IMR-90 (cell line): Measurements from ENCODE around the gene SAMD10. TPM values are rescaled to one million over a fixed set of nuclear protein-coding genes. Genes with fewer than 3 reads are reported as not detected.
A peak's percentile ranks its signal among the peaks of the same experiment; 100 is the strongest.

ENCODE experiments used
- ATAC-seq: fragments of 200-7000 bp; cut with Tn5 transposase; 2 replicates; pipeline ENCODE4 v1.9.1; 2020; ENCODE audit warnings: low read depth, mild to moderate bottlenecking, moderate library complexity
- BruUV-seq: library from RNA; stranded (reverse); fragments of 400-500 nt; replicated peaks from 2 replicates; lab custom pipeline; 2021; lab: Mats Ljungman, UMichigan
- CTCF ChIA-PET: fragments of 300-600 bp; formaldehyde crosslinking; extraction: SDS; loops from one replicate; lab custom pipeline; 2021; ENCODE audit warnings: antibody characterized with exemption; lab: Yijun Ruan, JAX
- POLR2A ChIA-PET: fragments of 300-600 bp; sonication (Branson Sonifier 250); formaldehyde crosslinking; loops from one replicate; lab custom pipeline; 2022; ENCODE audit warnings: antibody characterized with exemption; ENCODE audit not compliant: unreplicated experiment; lab: Charles Lee
- DNase-seq: peaks from one replicate; pipeline ENCODE4 v3.0.0; 2013
- H2AFZ ChIP-seq: replicated peaks from 2 replicates; pipeline ENCODE3; 2013; ENCODE audit warnings: low read length, mild to moderate bottlenecking; ENCODE audit not compliant: poor library complexity
- H2AK5ac ChIP-seq: 2 replicates; pipeline ENCODE4 v1.6.1; 2013; ENCODE audit warnings: low read depth, low read length, inconsistent platforms
- H2AK9ac ChIP-seq: replicated peaks from 2 replicates; pipeline ENCODE3; 2013; ENCODE audit warnings: mild to moderate bottlenecking, low read depth, low read length, moderate library complexity; ENCODE audit not compliant: poor library complexity
- H2BK120ac ChIP-seq: 2 replicates; pipeline ENCODE4 v1.6.1; 2013; ENCODE audit warnings: low read depth, low read length, inconsistent platforms
- H2BK15ac ChIP-seq: 3 replicates; pipeline ENCODE4 v1.6.1; 2013; ENCODE audit warnings: low read depth, low read length, inconsistent platforms
- H2BK20ac ChIP-seq: 2 replicates; pipeline ENCODE4 v1.6.1; 2013; ENCODE audit warnings: low read depth, mild to moderate bottlenecking, inconsistent platforms, low read length, moderate library complexity
- H2BK5ac ChIP-seq: 2 replicates; pipeline ENCODE4 v1.6.1; 2013; ENCODE audit warnings: mild to moderate bottlenecking, low read depth, low read length, inconsistent platforms; ENCODE audit not compliant: poor library complexity, severe bottlenecking
- H3K14ac ChIP-seq: replicated peaks from 2 replicates; pipeline ENCODE4 v1.6.1; 2013; ENCODE audit warnings: low read depth, low read length, inconsistent platforms
- H3K18ac ChIP-seq: 2 replicates; pipeline ENCODE4 v1.6.1; 2013; ENCODE audit warnings: low read depth, low read length, control low read depth
- H3K23ac ChIP-seq: 2 replicates; pipeline ENCODE4 v1.6.1; 2013; ENCODE audit warnings: low read depth, low read length, inconsistent platforms
- H3K27ac ChIP-seq: 2 replicates; pipeline ENCODE4 v1.5.1; 2013; ENCODE audit warnings: mild to moderate bottlenecking, control low read depth, low read length; ENCODE audit not compliant: insufficient read depth
- H3K27me3 ChIP-seq: 2 replicates; pipeline ENCODE4 v1.6.1; 2013; ENCODE audit warnings: low read length; ENCODE audit not compliant: control insufficient read depth, insufficient read depth
- H3K36me3 ChIP-seq: 2 replicates; pipeline ENCODE4 v1.6.1; 2013; ENCODE audit warnings: low read length, mixed read lengths; ENCODE audit not compliant: control insufficient read depth, insufficient read depth
- H3K4ac ChIP-seq: 2 replicates; pipeline ENCODE4 v1.6.1; 2013; ENCODE audit warnings: low read depth, low read length, inconsistent platforms
- H3K4me1 ChIP-seq: 2 replicates; pipeline ENCODE4 v1.6.1; 2013; ENCODE audit warnings: low read length, mixed read lengths; ENCODE audit not compliant: control insufficient read depth, insufficient read depth
- H3K4me2 ChIP-seq: 2 replicates; pipeline ENCODE4 v1.6.1; 2013; ENCODE audit warnings: low read depth, mild to moderate bottlenecking, control low read depth, low read length, moderate library complexity
- H3K4me3 ChIP-seq: 2 replicates; pipeline ENCODE4 v1.5.1; 2013; ENCODE audit warnings: low read depth, mild to moderate bottlenecking, control low read depth, low read length, moderate library complexity; ENCODE audit not compliant: insufficient read depth
- H3K56ac ChIP-seq: 2 replicates; pipeline ENCODE4 v1.6.1; 2013; ENCODE audit warnings: low read length, inconsistent platforms; ENCODE audit not compliant: insufficient read depth; ENCODE audit errors: extremely low read depth
- H3K79me1 ChIP-seq, 2 experiments: 2 replicates each; pipeline ENCODE4 v1.6.1; 2013; ENCODE audit warnings: low read length in 2 of 2, inconsistent platforms in 1 of 2, low read depth in 1 of 2
- H3K9ac ChIP-seq: 2 replicates; pipeline ENCODE4 v1.6.1; 2013; ENCODE audit warnings: low read depth, low read length, control low read depth
- H3K9me1 ChIP-seq: 2 replicates; pipeline ENCODE4 v1.6.1; 2013; ENCODE audit warnings: low read length, inconsistent platforms; ENCODE audit not compliant: insufficient read depth
- H3K9me3 ChIP-seq: 2 replicates; pipeline ENCODE4 v1.6.1; 2013; ENCODE audit warnings: low read length; ENCODE audit not compliant: control insufficient read depth, insufficient read depth
- H4K20me1 ChIP-seq: 2 replicates; pipeline ENCODE4 v1.6.1; 2013; ENCODE audit warnings: low read length, inconsistent platforms; ENCODE audit not compliant: insufficient read depth
- H4K5ac ChIP-seq: 2 replicates; pipeline ENCODE4 v1.6.1; 2013; ENCODE audit warnings: mild to moderate bottlenecking, low read depth, low read length, control low read depth
- H4K8ac ChIP-seq, 2 experiments: 2 replicates each; pipeline ENCODE4 v1.6.1; 2013; ENCODE audit warnings: low read depth in 2 of 2, low read length in 2 of 2, control low read depth in 1 of 2, inconsistent platforms in 1 of 2
- H4K91ac ChIP-seq: 2 replicates; pipeline ENCODE4 v1.6.1; 2013; ENCODE audit warnings: low read depth, low read length, inconsistent platforms; ENCODE audit not compliant: insufficient read depth
- CEBPB ChIP-seq: IDR thresholded peaks from 2 replicates; pipeline ENCODE4 v1.6.1; 2012; ENCODE audit warnings: low read depth, low read length, improper control_type of control experiment
- CHD1 ChIP-seq: IDR thresholded peaks from 2 replicates; pipeline ENCODE4 v1.6.1; 2012; ENCODE audit warnings: low read depth, low read length, improper control_type of control experiment
- CTCF ChIP-seq: conservative IDR thresholded peaks from 2 replicates; pipeline ENCODE4 v1.5.1; 2012; ENCODE audit warnings: mild to moderate bottlenecking, low read depth, low read length, improper control_type of control experiment
- MAZ ChIP-seq: IDR thresholded peaks from 2 replicates; pipeline ENCODE4 v1.6.1; 2012; ENCODE audit warnings: low read depth, mild to moderate bottlenecking, low read length, improper control_type of control experiment, moderate library complexity, borderline replicate concordance
- MXI1 ChIP-seq: IDR thresholded peaks from 2 replicates; pipeline ENCODE4 v1.6.1; 2012; ENCODE audit warnings: low read depth, mild to moderate bottlenecking, low read length, moderate library complexity, borderline replicate concordance
- RAD21 ChIP-seq: IDR thresholded peaks from 2 replicates; pipeline ENCODE4 v1.6.1; 2012; ENCODE audit warnings: low read length, improper control_type of control experiment
- USF2 ChIP-seq: fragments of 150-350 bp; IDR thresholded peaks from 2 replicates; pipeline ENCODE4 v1.6.1; 2017; ENCODE audit warnings: mild to moderate bottlenecking, antibody characterized with exemption, low read length, low read depth
- WGBS, 2 experiments: methylation state at CpG; one replicate each; pipeline versions ENCODE4 v1.1.5 to v1.1.7; 2013; ENCODE audit warnings: missing lambda C conversion rate in 2 of 2; ENCODE audit not compliant: insufficient read length in 1 of 2; ENCODE audit errors: extremely low coverage in 2 of 2; 5-methylcytosine and 5-hydroxymethylcytosine counted together
- dilution Hi-C: fragments of 300-500 bp; cut with HindIII; formaldehyde crosslinking; loops from one replicate; pipeline ENCODE4 v1.14.3; 2018; ENCODE audit warnings: low sequenced_read_pairs; ENCODE audit not compliant: unreplicated experiment
- in situ Hi-C: fragments of 300-500 bp; cut with MboI; formaldehyde crosslinking; loops from 3 replicates; pipeline ENCODE4 v1.14.3; 2019; ENCODE audit warnings: low sequenced_read_pairs, inconsistent platforms, mixed read lengths
- intact Hi-C: fragments of 100-400 bp; cut with micrococcal nuclease; formaldehyde crosslinking; loops from 2 replicates; pipeline ENCODE4 v1.10.0; 2022
- polyA plus RNA-seq, 3 experiments: library from polyadenylated mRNA; depleted of rRNA; stranded (reverse); fragments of >200 nt; gene quantifications; 2 replicates each; pipeline ENCODE4 v1.2.3, GENCODE V29; 2012; ENCODE audit warnings: low replicate concordance in 1 of 3
- total RNA-seq: library from RNA; depleted of rRNA; stranded (reverse); fragments of >200 nt; gene quantifications from 2 replicates; pipeline ENCODE4 v1.2.3, GENCODE V29; 2012

The SAMD10 gene
- total and polyA plus RNA-seq, 2 of the 4 experiments (the other 2 are of a cell fraction): 0.54 to 4.1 TPM

- TF ChIP-seq USF2: peak; percentile 90
- TF ChIP-seq CHD1: no peak
These were observed 23.4 kb downstream of the SAMD10 start, which contains the start of gene UCKL1 (continued) for GRCh38 chr20:63955827-63956663.

GRCh38 chr20:63955281-63955826 lies 24.1 kb downstream of the SAMD10 start:
- H2AFZ ChIP-seq: peak overlapping the region; percentile 97
- H3K9ac ChIP-seq: peak overlapping the region; percentile 100
- WGBS, 2 experiments: 1% methylated on average over 17 of the region's 31 CpGs; no CpG with 5 or more reads in 1 of the 2 experiments
- H4K8ac ChIP-seq: peak overlapping the region; percentile 97 to 98; a peak in 3 of 4 replicates
- peak overlapping the region; percentile 94 for H3K4me3 ChIP-seq
- no peak overlapping the region for H2BK15ac ChIP-seq
- DNase-seq (no peak), ATAC-seq (peak; percentile 16)
- H3K79me1 ChIP-seq: peaks cover 4 to 51% of the 10 kb centered on the region in 2 experiments; a peak in 2 of 4 replicates
- peak overlapping the region; percentile 99 for H3K4ac ChIP-seq
- peaks cover 17% of the 10 kb centered on the region; the same call in 1 of the 2 replicates for H3K36me3 ChIP-seq
- intact Hi-C loops (loop anchor here (5.0 kb wide), 1 partner anchor 418 kb away; the partner anchor contains the start of gene PTK6), in situ Hi-C loops (no loop called here), dilution Hi-C loops (no loop called here)
- POLR2A ChIA-PET: no interaction called here
- H2AK9ac ChIP-seq: peak overlapping the region; percentile 96
- TF ChIP-seq MXI1: peak; percentile 33; the same call in 1 of the 2 replicates
- peak; percentile 28; the same call in 1 of the 2 replicates for TF ChIP-seq MAZ
- peak; percentile 40 for TF ChIP-seq CTCF
- no peak for TF ChIP-seq CEBPB
- peak; percentile 6; the same call in 1 of the 2 replicates for TF ChIP-seq RAD21
- H2BK20ac ChIP-seq: no peak overlapping the region
- CTCF ChIA-PET: no interaction called here
- no peak overlapping the region for H2BK120ac ChIP-seq
- peaks cover 12% of the 10 kb centered on the region for H3K9me1 ChIP-seq
- H2AK5ac ChIP-seq: peak overlapping the region; percentile 98
- H3K27me3 ChIP-seq: no peaks in the 10 kb centered on the region
- H2BK5ac ChIP-seq: peak overlapping the region; percentile 95
- peak overlapping the region; percentile 94; the same call in 1 of the 2 replicates for H3K23ac ChIP-seq
- H3K14ac ChIP-seq: peak overlapping the region; percentile 98
- peak overlapping the region; percentile 16; the same call in 1 of the 2 replicates for H3K18ac ChIP-seq
- peak overlapping the region; percentile 99; the same call in 1 of the 2 replicates for H4K91ac ChIP-seq
- H3K9me3 ChIP-seq: no peaks in the 10 kb centered on the region
- no TSS peak for BruUV-seq
- peak overlapping the region; percentile 14 for H4K5ac ChIP-seq
- peaks cover 30% of the 10 kb centered on the region for H3K4me1 ChIP-seq
- H3K56ac ChIP-seq: peak overlapping the region; percentile 89; the same call in 1 of the 2 replicates
- H4K20me1 ChIP-seq: peaks cover 41% of the 10 kb centered on the region
- H3K27ac ChIP-seq: peak overlapping the region; percentile 99
- H3K4me2 ChIP-seq: peak overlapping the region; percentile 89
